ENCODE results near the gene TMEM178B.

TMEM178B gene

GRCh38 chr7:141456711-141457110, 382.8 kb downstream of the TMEM178B start:
- H3K4me3 ChIP-seq = no peak overlapping the region
- H3K27me3 ChIP-seq = no peaks in the 10 kb centered on the region
- no peaks in the 10 kb centered on the region for H3K9me3 ChIP-seq
- intact Hi-C loops (cut with DNase I; ENCODE audit: low total_unique reads) = no loop called here
- TF ChIP-seq, protein P1, sequence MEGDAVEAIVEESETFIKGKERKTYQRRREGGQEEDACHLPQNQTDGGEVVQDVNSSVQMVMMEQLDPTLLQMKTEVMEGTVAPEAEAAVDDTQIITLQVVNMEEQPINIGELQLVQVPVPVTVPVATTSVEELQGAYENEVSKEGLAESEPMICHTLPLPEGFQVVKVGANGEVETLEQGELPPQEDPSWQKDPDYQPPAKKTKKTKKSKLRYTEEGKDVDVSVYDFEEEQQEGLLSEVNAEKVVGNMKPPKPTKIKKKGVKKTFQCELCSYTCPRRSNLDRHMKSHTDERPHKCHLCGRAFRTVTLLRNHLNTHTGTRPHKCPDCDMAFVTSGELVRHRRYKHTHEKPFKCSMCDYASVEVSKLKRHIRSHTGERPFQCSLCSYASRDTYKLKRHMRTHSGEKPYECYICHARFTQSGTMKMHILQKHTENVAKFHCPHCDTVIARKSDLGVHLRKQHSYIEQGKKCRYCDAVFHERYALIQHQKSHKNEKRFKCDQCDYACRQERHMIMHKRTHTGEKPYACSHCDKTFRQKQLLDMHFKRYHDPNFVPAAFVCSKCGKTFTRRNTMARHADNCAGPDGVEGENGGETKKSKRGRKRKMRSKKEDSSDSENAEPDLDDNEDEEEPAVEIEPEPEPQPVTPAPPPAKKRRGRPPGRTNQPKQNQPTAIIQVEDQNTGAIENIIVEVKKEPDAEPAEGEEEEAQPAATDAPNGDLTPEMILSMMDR (IDR thresholded peaks at IDR 0.05) = no peak
- H3K4me1 ChIP-seq = no peaks in the 10 kb centered on the region
- DNase-seq = no peak
- no peak overlapping the region for H3K27ac ChIP-seq
- no peaks in the 10 kb centered on the region for H3K36me3 ChIP-seq

- TF ChIP-seq, protein P1 (IDR thresholded peaks at IDR 0.05) = no peak
- no peak for DNase-seq
- Histone ChIP-seq H3K27ac (no peak overlapping the region), H3K4me1 (no peaks in the 10 kb centered on the region), H3K4me3 (no peak overlapping the region), H3K36me3 (no peaks in the 10 kb centered on the region), H3K9me3 (no peaks in the 10 kb centered on the region), H3K27me3 (no peaks in the 10 kb centered on the region)
- intact Hi-C loops (cut with DNase I; ENCODE audit: low total_unique reads) = no loop called here
Measured at GRCh38 chr7:141460781-141461715, 387.2 kb downstream of the TMEM178B start.

- no peak for DNase-seq
- no peak overlapping the region for H3K4me3 ChIP-seq
- TF ChIP-seq, protein P1 (IDR thresholded peaks at IDR 0.05) = no peak
- no peak overlapping the region for H3K27ac ChIP-seq
- intact Hi-C loops (cut with DNase I; ENCODE audit: low total_unique reads) = no loop called here
- no peaks in the 10 kb centered on the region for H3K27me3 ChIP-seq
- H3K4me1 ChIP-seq = no peaks in the 10 kb centered on the region
- no peaks in the 10 kb centered on the region for H3K9me3 ChIP-seq
- no peaks in the 10 kb centered on the region for H3K36me3 ChIP-seq
Measured at GRCh38 chr7:141461924-141462323, 388.1 kb downstream of the TMEM178B start.

- H3K4me1 ChIP-seq = no peaks in the 10 kb centered on the region
- H3K4me3 ChIP-seq = no peak overlapping the region
- no peak overlapping the region for H3K27ac ChIP-seq
- no peak for DNase-seq
- intact Hi-C loops (cut with DNase I; ENCODE audit: low total_unique reads) = no loop called here
- H3K27me3 ChIP-seq = no peaks in the 10 kb centered on the region
- H3K9me3 ChIP-seq = no peaks in the 10 kb centered on the region
- H3K36me3 ChIP-seq = no peaks in the 10 kb centered on the region
- TF ChIP-seq, protein P1 (IDR thresholded peaks at IDR 0.05) = no peak
Measured at GRCh38 chr7:141462958-141463357, 389.1 kb downstream of the TMEM178B start.

DNA sequence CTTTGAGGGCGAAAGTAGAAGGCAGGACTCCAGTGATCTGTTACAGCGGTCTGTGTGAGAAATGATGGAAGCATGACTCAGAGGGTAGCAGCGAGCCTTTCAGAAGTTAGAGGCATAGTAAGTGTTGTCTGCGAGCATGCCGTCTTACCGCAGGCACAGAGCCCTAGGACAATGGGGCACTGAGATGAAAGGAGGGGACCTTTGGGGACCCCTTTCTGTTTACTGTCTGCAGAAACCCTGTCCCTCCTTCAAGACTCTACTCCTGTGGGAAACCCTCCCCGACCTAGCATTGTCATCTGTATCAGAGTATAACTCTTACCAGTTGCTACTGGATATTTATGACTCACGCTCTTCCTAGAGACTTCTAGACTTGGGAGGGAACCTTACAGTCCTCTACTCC, 390.1 kb downstream of the TMEM178B start:
- H3K27me3 ChIP-seq = no peaks in the 10 kb centered on the region
- DNase-seq = no peak
- H3K27ac ChIP-seq = no peak overlapping the region
- no peaks in the 10 kb centered on the region for H3K36me3 ChIP-seq
- TF ChIP-seq, protein P1 (IDR thresholded peaks at IDR 0.05) = no peak
- H3K4me3 ChIP-seq = no peak overlapping the region
- intact Hi-C loops (cut with DNase I; ENCODE audit: low total_unique reads) = no loop called here
- no peaks in the 10 kb centered on the region for H3K4me1 ChIP-seq
- H3K9me3 ChIP-seq = no peaks in the 10 kb centered on the region
